Endothelial cell of umbilical vein (primary cell): ENCODE results near the gene SYNE3. TPM values are rescaled to one million over a fixed set of nuclear protein-coding genes. Genes with fewer than 3 reads are reported as not detected.

ENCODE experiments used
- BruUV-seq: library from RNA; stranded (reverse); fragments of 400-500 nt; replicated peaks from 2 replicates; lab custom pipeline; 2021; lab: Mats Ljungman, UMichigan
- CTCF ChIA-PET: fragments of 300-600, 350-600 bp; sonication (Branson Sonifier 250); formaldehyde crosslinking; loops from one replicate; lab custom pipeline; 2021; ENCODE audit warnings: antibody characterized with exemption, inconsistent platforms; lab: Charles Lee
- POLR2A ChIA-PET: fragments of 300-600, 350-600 bp; sonication (Branson Sonifier 250); formaldehyde crosslinking; loops from one replicate; lab custom pipeline; 2021; ENCODE audit warnings: antibody characterized with exemption, inconsistent platforms; lab: Charles Lee
- DNase-seq: peaks from one replicate; pipeline ENCODE4 v3.0.0-alpha.2; 2011; ENCODE audit warnings: low read depth, low spot score
- FAIRE-seq: peaks from 2 replicates; lab custom pipeline; 2011; peaks lifted over from hg19 to GRCh38; lab: Jason Lieb, UNC
- H2AFZ ChIP-seq: 2 replicates; pipeline ENCODE4 v1.6.0; 2012; ENCODE audit warnings: low read depth, low read length, control low read depth, inconsistent platforms
- H3K27ac ChIP-seq: 2 replicates; pipeline ENCODE4 v1.5.1; 2011; ENCODE audit warnings: low read depth, mild to moderate bottlenecking, control low read depth, low read length, moderate library complexity; ENCODE audit not compliant: insufficient read depth
- H3K27me3 ChIP-seq, 2 experiments: 2 replicates each; pipeline versions ENCODE4 v1.6.0 to v1.6.1; 2011; ENCODE audit warnings: low read length in 2 of 2, mixed read lengths in 1 of 2; ENCODE audit not compliant: control insufficient read depth in 2 of 2, insufficient read depth in 2 of 2
- H3K36me3 ChIP-seq, 2 experiments: 2 replicates in 1 of 2; 3 replicates in 1 of 2; pipeline ENCODE4 v1.5.1; 2011; ENCODE audit warnings: low read length in 2 of 2, mild to moderate bottlenecking in 1 of 2, moderate library complexity in 1 of 2; ENCODE audit not compliant: control insufficient read depth in 2 of 2, insufficient read depth in 2 of 2; ENCODE audit errors: extremely low read depth in 1 of 2
- H3K4me1 ChIP-seq: 3 replicates; pipeline ENCODE4 v1.5.1; 2011; ENCODE audit warnings: mild to moderate bottlenecking, low read length; ENCODE audit not compliant: control insufficient read depth, insufficient read depth; ENCODE audit errors: extremely low read depth
- H3K4me2 ChIP-seq: 2 replicates; pipeline ENCODE4 v1.6.1; 2011; ENCODE audit warnings: low read length, control low read depth, mixed read lengths; ENCODE audit not compliant: insufficient read depth
- H3K4me3 ChIP-seq, 3 experiments: fragments of 200-600 bp in 1 of 3; sonication (generic), shearing (Covaris generic) in 1 of 3; replicated peaks in 1 of 3; 2 replicates each; pipeline ENCODE4 v1.5.1; 2011 to 2016; ENCODE audit warnings: control low read depth in 3 of 3, low read length in 3 of 3, mild to moderate bottlenecking in 2 of 3, inconsistent platforms in 1 of 3, low read depth in 1 of 3, moderate library complexity in 1 of 3; ENCODE audit not compliant: insufficient read depth in 1 of 3
- H3K79me2 ChIP-seq: 2 replicates; pipeline ENCODE4 v1.6.0; 2012; ENCODE audit warnings: low read length, inconsistent platforms; ENCODE audit not compliant: control insufficient read depth, insufficient read depth
- H3K9ac ChIP-seq: replicated peaks from 2 replicates; pipeline ENCODE3; 2011; ENCODE audit warnings: low read length, control low read depth; ENCODE audit not compliant: insufficient read depth; ENCODE audit errors: extremely low read depth
- H3K9me1 ChIP-seq: replicated peaks from 3 replicates; pipeline ENCODE4 v1.6.0; 2011; ENCODE audit warnings: mild to moderate bottlenecking, low read length; ENCODE audit not compliant: control insufficient read depth, insufficient read depth; ENCODE audit errors: extremely low read depth
- H3K9me3 ChIP-seq: replicated peaks from 2 replicates; pipeline ENCODE4 v1.5.1; 2012; ENCODE audit warnings: low read length, inconsistent platforms; ENCODE audit not compliant: control insufficient read depth, insufficient read depth
- H4K20me1 ChIP-seq: replicated peaks from 2 replicates; pipeline ENCODE3; 2011; ENCODE audit warnings: mild to moderate bottlenecking, low read length; ENCODE audit not compliant: control insufficient read depth, insufficient read depth; ENCODE audit errors: extremely low read depth
- CTCF ChIP-seq, 2 donors: IDR thresholded peaks; 1 replicate in 1 of 2; 2 replicates in 1 of 2; pipeline ENCODE4 v1.5.1; 2011; ENCODE audit warnings: low read length in 2 of 2, mild to moderate bottlenecking in 2 of 2, moderate library complexity in 2 of 2, control low read depth in 1 of 2, inconsistent platforms in 1 of 2, low read depth in 1 of 2; ENCODE audit not compliant: insufficient read depth in 1 of 2; ENCODE audit errors: extremely low read depth in 1 of 2
- EZH2 ChIP-seq: IDR thresholded peaks from 2 replicates; pipeline ENCODE4 v1.6.1; 2012; ENCODE audit warnings: borderline replicate concordance, low read depth, mild to moderate bottlenecking, moderate library complexity, low read length, inconsistent platforms; ENCODE audit not compliant: severe bottlenecking
- FOS ChIP-seq: IDR thresholded peaks from 2 replicates; pipeline ENCODE4 v1.6.1; 2011; ENCODE audit warnings: mild to moderate bottlenecking, low read length, moderate library complexity, borderline replicate concordance; ENCODE audit not compliant: insufficient read depth
- GATA2 ChIP-seq: IDR thresholded peaks from 2 replicates; pipeline ENCODE4 v1.7.0; 2011; ENCODE audit warnings: low read depth, mild to moderate bottlenecking, moderate library complexity, mixed read lengths, low read length; ENCODE audit not compliant: insufficient read length, insufficient read depth
- JUN ChIP-seq: IDR thresholded peaks from 2 replicates; pipeline ENCODE4 v1.6.1; 2011; ENCODE audit warnings: borderline replicate concordance, low read depth; ENCODE audit not compliant: insufficient read length, insufficient read depth
- MYC ChIP-seq: IDR thresholded peaks from one replicate; pipeline ENCODE4 v1.6.1; 2011; ENCODE audit warnings: mild to moderate bottlenecking, low read depth, low read length
- POLR2A ChIP-seq: IDR thresholded peaks from 2 replicates; pipeline ENCODE4 v1.6.1; 2012; ENCODE audit warnings: low read depth, mild to moderate bottlenecking, control low read depth, low read length
- POLR2AphosphoS5 ChIP-seq: IDR thresholded peaks from 2 replicates; pipeline ENCODE4 v1.6.1; 2012; ENCODE audit warnings: low read depth, mild to moderate bottlenecking, control low read depth, low read length, moderate library complexity; ENCODE audit not compliant: insufficient read depth
- dilution Hi-C: fragments of 300-500 bp; cut with MboI; formaldehyde crosslinking; loops from one replicate; pipeline ENCODE4 v1.15.0; 2019; ENCODE audit warnings: low sequenced_read_pairs; ENCODE audit not compliant: extremely low pct_ligation_motif_present
- intact Hi-C: fragments of 100-400 bp; cut with micrococcal nuclease; formaldehyde crosslinking; loops from one replicate; pipeline ENCODE4 v1.10.0; 2022
- polyA plus RNA-seq, 4 experiments: library from polyadenylated mRNA; depleted of rRNA in 3 of 4; stranded (reverse) in 3 of 4; unstranded in 1 of 4; fragments of >200 nt; gene quantifications; 2 replicates each; pipeline versions ENCODE4 v1.2.1 to v1.2.3, GENCODE V29; 2011 to 2012; ENCODE audit warnings: missing spikeins in 1 of 4
- total RNA-seq: library from RNA; stranded (reverse); gene quantifications from 2 replicates; pipeline ENCODE4 v1.2.3, GENCODE V29; 2021
- TF ChIP-seq, protein P1 (sequence below): IDR thresholded peaks from 2 replicates; pipeline ENCODE4 v1.6.1; 2011; ENCODE audit not compliant: insufficient read depth, insufficient read length

Gene SYNE3
- total and polyA plus RNA-seq, 2 donors (not counting 3 experiments of a cell fraction or from before 2014, with no cell fraction given): 3.0 to 18.8 TPM

GRCh38 chr14:95471016-95471415 is 45.4 kb downstream of the SYNE3 start:
- Histone ChIP-seq H2AFZ (no peak overlapping the region), H3K79me2 (no peaks in the 10 kb centered on the region), H3K9ac (no peak overlapping the region), H3K9me3 (no peaks in the 10 kb centered on the region), H3K4me2 (no peak overlapping the region), H3K4me3 (no peak overlapping the region), H3K27me3 (no peaks in the 10 kb centered on the region), H3K36me3 (peaks cover 6 to 8% of the 10 kb centered on the region in 2 experiments), H3K9me1 (no peaks in the 10 kb centered on the region), H3K27ac (no peak overlapping the region), H4K20me1 (no peaks in the 10 kb centered on the region), H3K4me1 (no peaks in the 10 kb centered on the region)
- intact Hi-C loops (no loop called here), dilution Hi-C loops (no loop called here)
- FAIRE-seq (no peak), DNase-seq (no peak)
- TF ChIP-seq JUN (no peak), POLR2A (no peak)
- TF ChIP-seq, protein P1, sequence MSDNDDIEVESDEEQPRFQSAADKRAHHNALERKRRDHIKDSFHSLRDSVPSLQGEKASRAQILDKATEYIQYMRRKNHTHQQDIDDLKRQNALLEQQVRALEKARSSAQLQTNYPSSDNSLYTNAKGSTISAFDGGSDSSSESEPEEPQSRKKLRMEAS: no peak
- ChIA-PET CTCF (interaction anchor here (1.3 to 1.9 kb wide), 3 partner anchors 19 to 56 kb away, joined by 3 to 10 read pairs (median 6); no protein-coding TSS in a partner anchor), POLR2A (interaction anchor here (1.0 kb wide), 1 partner anchor 13 kb away, joined by 4 read pairs; no protein-coding TSS in a partner anchor)
- BruUV-seq: no TSS peak

DNA sequence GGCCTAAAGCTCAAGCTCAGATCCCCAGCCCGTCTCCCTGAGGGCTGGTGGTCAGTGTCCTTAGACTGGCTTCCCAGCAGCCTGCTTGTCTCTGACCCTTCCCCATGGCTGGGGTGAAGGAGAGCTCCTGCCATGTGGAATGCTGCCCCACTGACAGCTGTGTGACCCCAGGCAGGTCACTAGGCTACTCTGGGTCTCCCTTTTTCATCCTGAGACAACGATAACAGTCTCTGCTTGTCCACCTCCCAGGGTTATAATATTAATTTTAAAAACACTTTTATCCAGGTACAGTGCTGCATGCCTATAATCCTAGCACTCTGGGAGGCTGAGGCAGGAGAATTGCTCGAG is 47.3 kb downstream of the SYNE3 start:
- Histone ChIP-seq H2AFZ (no peak overlapping the region), H3K79me2 (no peaks in the 10 kb centered on the region), H3K4me1 (no peaks in the 10 kb centered on the region), H4K20me1 (no peaks in the 10 kb centered on the region), H3K4me2 (no peak overlapping the region), H3K4me3 (no peak overlapping the region), H3K9ac (no peak overlapping the region), H3K9me3 (no peaks in the 10 kb centered on the region), H3K27me3 (no peaks in the 10 kb centered on the region), H3K9me1 (no peaks in the 10 kb centered on the region), H3K27ac (no peak overlapping the region), H3K36me3 (peaks cover 6 to 7% of the 10 kb centered on the region in 2 experiments)
- intact Hi-C loops: no loop called here
- FAIRE-seq (peak; percentile 12), DNase-seq (no peak)
- dilution Hi-C loops: no loop called here
- TF ChIP-seq, protein P1: no peak
- TF ChIP-seq JUN: no peak
- TF ChIP-seq POLR2A: no peak
- no peak for TF ChIP-seq EZH2
- no peak for TF ChIP-seq MYC
- no peak for TF ChIP-seq CTCF (IDR thresholded peaks at IDR 0.05; ENCODE audit: extremely low read depth in 1 of 2, insufficient read depth in 1 of 2, low read depth in 1 of 2, low read length in 2 of 2)
- TF ChIP-seq POLR2AphosphoS5: no peak
- no peak for TF ChIP-seq GATA2
- TF ChIP-seq FOS: no peak
- ChIA-PET POLR2A (no interaction called here), CTCF (interaction anchor here (0.8 to 1.9 kb wide), 6 partner anchors 10 to 58 kb away, joined by 3 to 10 read pairs (median 4); no protein-coding TSS in a partner anchor)
- BruUV-seq: no TSS peak
